Left lung (tissue), 10 donors: Measurements from ENCODE around the gene OTOGL. TPM values are rescaled to one million over a fixed set of nuclear protein-coding genes. Genes with fewer than 3 reads are reported as not detected.
"Not testable (repeated sequence)": the region's sequence is repeated elsewhere in the genome, so short reads cannot be mapped to it uniquely, and the experiment has no call there.

ENCODE experiments used
- ATAC-seq: fragments of 200-7000 bp; cut with Tn5 transposase; one replicate; pipeline ENCODE4 v1.9.1; 2020; ENCODE audit warnings: moderate library complexity
- DNase-seq, 4 donors: peaks; one replicate each; pipeline ENCODE4 v3.0.0-alpha.2; 2013 to 2020
- H3K27ac ChIP-seq, 2 donors: fragments of 200-600 bp; sonication (generic) in 1 of 2; one replicate each; pipeline versions ENCODE4 v1.5.0 to v1.8.0; 2020 to 2021
- H3K27me3 ChIP-seq, 2 donors: fragments of 200-600 bp; sonication (generic) in 1 of 2; one replicate each; pipeline versions ENCODE4 v1.5.0 to v1.8.0; 2020 to 2021
- H3K36me3 ChIP-seq, 2 donors: fragments of 200-600 bp; sonication (generic) in 1 of 2; one replicate each; pipeline versions ENCODE4 v1.5.0 to v1.8.0; 2020 to 2021
- H3K4me1 ChIP-seq, 2 donors: fragments of 200-600 bp; one replicate each; pipeline ENCODE4 v1.8.0; 2021
- H3K4me3 ChIP-seq, 2 donors: fragments of 200-600 bp; sonication (generic) in 1 of 2; one replicate each; pipeline versions ENCODE4 v1.5.0 to v1.8.0; 2020 to 2021; ENCODE audit warnings: mild to moderate bottlenecking in 1 of 2
- H3K9me3 ChIP-seq, 2 donors: fragments of 200-600 bp; sonication (generic) in 1 of 2; one replicate each; pipeline versions ENCODE4 v1.5.0 to v1.8.0; 2020 to 2021
- CTCF ChIP-seq, 2 donors: fragments of 200-600 bp; sonication (generic) in 1 of 2; IDR thresholded peaks; one replicate each; pipeline versions ENCODE4 v1.5.0 to v1.8.0; 2021; ENCODE audit warnings: antibody characterized with exemption in 2 of 2
- intact Hi-C, 2 donors: fragments of 100-400 bp; cut with DNase I; formaldehyde crosslinking; loops; one replicate each; pipeline versions ENCODE4 v1.11.2 to v1.14.2; 2022
- polyA plus RNA-seq, 6 donors: library from polyadenylated mRNA; unstranded; fragments of 120-200 nt; gene quantifications; one replicate each; pipeline ENCODE4 v1.2.1, GENCODE V29; 2013; ENCODE audit not compliant: insufficient read length in 6 of 6
- total RNA-seq, 2 donors: library from RNA; stranded (reverse); fragmentation: NEBNext Ultra II Directional; extraction: Animal tissue kit (Norgen Biotek cat#: 25700); gene quantifications; one replicate each; pipeline ENCODE4 v1.2.1, GENCODE V29; 2021
- donor health status: DM: no; HTN: yes; CAD: no.
- donor health status: DM: no; HTN: no; CAD: no.

OTOGL gene
- total and polyA plus RNA-seq, 8 donors: 0.08 to 0.66 (median 0.50) TPM

DNA sequence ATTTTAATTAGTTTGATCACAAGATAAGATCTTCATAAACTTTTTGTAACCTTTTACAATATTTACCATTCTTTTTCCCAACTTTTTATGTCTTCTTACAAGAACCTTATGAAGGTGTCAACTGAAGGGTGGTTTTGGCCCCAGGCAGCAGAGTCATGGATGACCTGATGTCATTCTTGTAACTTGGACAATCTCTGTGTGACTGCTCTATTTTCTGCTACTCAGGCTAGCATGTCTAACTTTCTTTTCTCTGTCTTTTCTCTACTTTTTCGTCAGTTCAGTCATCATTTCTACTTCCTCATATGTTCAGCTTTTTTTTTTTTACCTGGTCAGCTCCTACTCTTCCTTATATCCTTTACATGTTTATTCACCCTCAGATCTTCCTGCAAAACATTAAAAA lies 194.0 kb downstream of the OTOGL start:
- H3K27me3 ChIP-seq: no peaks in the 10 kb centered on the region
- intact Hi-C loops: no loop called here
- H3K27ac ChIP-seq: no peak overlapping the region
- H3K4me3 ChIP-seq: no peak overlapping the region
- ATAC-seq (no peak), DNase-seq (no peak)
- no peaks in the 10 kb centered on the region for H3K4me1 ChIP-seq
- TF ChIP-seq CTCF (IDR thresholded peaks at IDR 0.05): no peak
- H3K9me3 ChIP-seq: peaks cover 0 to 4% of the 10 kb centered on the region in 2 donors
- H3K36me3 ChIP-seq: no peaks in the 10 kb centered on the region

GRCh38 chr12:80293759-80294158 lies 194.4 kb downstream of the OTOGL start:
- DNase-seq (no peak), ATAC-seq (no peak)
- no peak for TF ChIP-seq CTCF (IDR thresholded peaks at IDR 0.05)
- Histone ChIP-seq H3K4me3 (no peak overlapping the region), H3K36me3 (no peaks in the 10 kb centered on the region), H3K4me1 (no peaks in the 10 kb centered on the region), H3K27ac (no peak overlapping the region), H3K9me3 (peaks cover 0 to 4% of the 10 kb centered on the region in 2 donors), H3K27me3 (no peaks in the 10 kb centered on the region)
- intact Hi-C loops: no loop called here

DNA sequence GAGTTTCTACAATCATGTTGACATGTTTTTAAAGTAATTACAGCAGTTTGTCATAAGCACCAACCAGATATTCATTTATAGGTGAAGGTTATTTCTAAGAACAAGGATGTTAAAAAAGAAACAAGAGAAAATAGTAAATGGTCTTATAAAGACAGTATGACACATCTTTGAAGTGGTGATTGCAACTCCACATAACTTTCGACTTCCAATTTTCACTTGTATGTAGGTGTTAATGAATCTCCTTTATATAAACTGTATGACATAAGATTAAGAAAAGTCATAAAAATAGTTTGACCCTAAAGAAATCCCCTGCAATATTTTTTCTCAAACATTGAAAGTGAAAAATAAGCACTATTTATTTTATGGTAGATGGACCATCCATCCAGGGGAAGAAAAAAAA lies 199.9 kb downstream of the OTOGL start:
- ATAC-seq: no peak
- Histone ChIP-seq H3K27ac (no peak overlapping the region), H3K27me3 (no peaks in the 10 kb centered on the region), H3K9me3 (no peaks in the 10 kb centered on the region), H3K36me3 (no peaks in the 10 kb centered on the region), H3K4me3 (no peak overlapping the region), H3K4me1 (no peaks in the 10 kb centered on the region)
- no peak for TF ChIP-seq CTCF (IDR thresholded peaks at IDR 0.05)
- no peak for DNase-seq
- intact Hi-C loops: no loop called here

DNA sequence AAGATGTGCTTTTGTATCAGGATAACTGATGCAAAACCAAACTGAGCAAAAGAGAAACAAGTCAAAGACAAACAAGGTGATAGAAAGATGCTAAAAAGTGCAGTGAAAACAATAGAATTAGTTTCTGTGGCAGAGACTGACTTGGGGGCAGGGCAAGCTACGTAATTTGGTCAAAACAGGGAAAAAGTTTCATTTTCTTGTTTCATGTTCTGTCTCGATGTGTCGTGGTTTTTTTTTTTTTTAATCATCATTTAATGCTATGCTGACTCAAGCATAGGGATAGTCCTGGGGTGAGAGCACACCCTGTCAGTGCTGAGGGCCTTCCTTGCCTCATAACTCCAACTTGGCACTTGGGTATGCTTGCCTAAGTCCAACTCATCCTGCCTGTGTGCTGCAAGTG lies 200.6 kb downstream of the OTOGL start:
- Histone ChIP-seq H3K27me3 (no peaks in the 10 kb centered on the region), H3K27ac (no peak overlapping the region), H3K36me3 (no peaks in the 10 kb centered on the region), H3K4me1 (no peaks in the 10 kb centered on the region), H3K4me3 (no peak overlapping the region), H3K9me3 (no peaks in the 10 kb centered on the region)
- no peak for DNase-seq
- intact Hi-C loops: no loop called here
- no peak for TF ChIP-seq CTCF (IDR thresholded peaks at IDR 0.05)
- no peak for ATAC-seq

DNA sequence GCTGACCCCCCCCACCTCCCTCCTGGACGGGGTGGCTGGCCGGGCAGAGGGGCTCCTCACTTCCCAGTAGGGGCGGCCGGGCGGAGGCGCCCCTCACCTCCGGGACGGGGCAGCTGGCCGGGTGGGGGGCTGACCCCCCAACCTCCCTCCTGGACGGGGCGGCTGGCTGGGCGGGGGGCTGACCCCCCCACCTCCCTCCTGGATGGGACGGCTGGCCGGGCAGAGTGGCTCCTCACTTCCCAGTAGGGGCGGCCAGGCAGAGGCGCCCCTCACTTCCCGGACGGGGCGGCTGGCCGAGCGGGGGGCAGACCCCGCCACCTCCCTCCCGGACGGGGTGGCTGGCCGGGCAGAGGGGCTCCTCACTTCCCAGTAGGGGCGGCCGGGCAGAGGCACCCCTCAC lies 208.1 kb downstream of the OTOGL start:
- H3K9me3 ChIP-seq, H3K27ac ChIP-seq, H3K4me3 ChIP-seq, H3K4me1 ChIP-seq, ATAC-seq, intact Hi-C loops, H3K36me3 ChIP-seq, DNase-seq, H3K27me3 ChIP-seq: not testable (repeated sequence)

DNA sequence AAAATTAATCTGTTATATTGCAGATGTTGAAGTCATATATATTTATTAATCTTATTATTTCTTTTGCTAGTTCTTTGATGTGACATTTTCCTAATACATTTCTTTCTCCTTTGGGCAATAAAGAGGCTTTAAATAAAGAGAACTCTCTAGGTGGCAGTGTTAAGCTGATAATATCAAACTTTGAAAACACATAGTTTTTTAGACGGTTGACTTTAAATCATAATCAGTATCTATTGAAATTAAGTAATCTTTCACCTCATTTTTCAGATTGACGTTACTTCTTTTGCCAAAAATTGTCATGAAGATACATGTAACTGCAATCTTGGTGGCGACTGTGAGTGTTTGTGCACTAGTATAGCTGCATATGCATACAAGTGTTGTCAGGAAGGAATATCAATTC lies 213.9 kb downstream of the OTOGL start:
- H3K4me3 ChIP-seq: no peak overlapping the region
- H3K36me3 ChIP-seq: no peaks in the 10 kb centered on the region
- no peak for TF ChIP-seq CTCF (IDR thresholded peaks at IDR 0.05)
- DNase-seq (peak in 1 of 4 donors; percentile 12), ATAC-seq (no peak)
- H3K27me3 ChIP-seq: no peaks in the 10 kb centered on the region
- H3K4me1 ChIP-seq: no peaks in the 10 kb centered on the region
- H3K27ac ChIP-seq: no peak overlapping the region
- H3K9me3 ChIP-seq: no peaks in the 10 kb centered on the region
- intact Hi-C loops: no loop called here
